BLaER1 treated with 17β-estradiol and CSF1 and Interleukin-3, amounts not matched to agents 10 nM and 100 nM (cell line): ENCODE data around the gene FHIT.
"Not testable (repeated sequence)": the region's sequence is repeated elsewhere in the genome, so short reads cannot be mapped to it uniquely, and the experiment has no call there.

Experiments used
- H3K27ac ChIP-seq, 11 experiments: shearing (Covaris generic); formaldehyde crosslinking; 2 replicates each; pipeline ENCODE4 v1.8.1; 2022
- H3K27me3 ChIP-seq, 11 experiments: shearing (Covaris generic); formaldehyde crosslinking; 2 replicates each; pipeline ENCODE4 v1.8.1; 2022
- H3K36me3 ChIP-seq, 11 experiments: shearing (Covaris generic); formaldehyde crosslinking; 2 replicates each; pipeline ENCODE4 v1.8.1; 2022
- H3K4me1 ChIP-seq, 10 experiments: shearing (Covaris generic); formaldehyde crosslinking; 2 replicates each; pipeline ENCODE4 v1.8.1; 2022
- H3K4me2 ChIP-seq, 11 experiments: shearing (Covaris generic); formaldehyde crosslinking; 2 replicates each; pipeline ENCODE4 v1.8.1; 2022
- H3K4me3 ChIP-seq, 10 experiments: shearing (Covaris generic); formaldehyde crosslinking; 2 replicates each; pipeline ENCODE4 v1.8.1; 2022
- H3K9ac ChIP-seq, 11 experiments: shearing (Covaris generic); formaldehyde crosslinking; 2 replicates each; pipeline ENCODE4 v1.8.1; 2022
- H3K9me3 ChIP-seq, 11 experiments: shearing (Covaris generic); formaldehyde crosslinking; replicated peaks in 1 of 11; 2 replicates each; pipeline ENCODE4 v1.8.1; 2022
- H4K20me1 ChIP-seq, 11 experiments: shearing (Covaris generic); formaldehyde crosslinking; 2 replicates each; pipeline ENCODE4 v1.8.1; 2022
- Cebpa-rat ChIP-seq, 11 experiments: shearing (Covaris generic); IDR thresholded peaks; 2 replicates each; pipeline ENCODE4 v1.8.1; 2022

Gene FHIT

DNA sequence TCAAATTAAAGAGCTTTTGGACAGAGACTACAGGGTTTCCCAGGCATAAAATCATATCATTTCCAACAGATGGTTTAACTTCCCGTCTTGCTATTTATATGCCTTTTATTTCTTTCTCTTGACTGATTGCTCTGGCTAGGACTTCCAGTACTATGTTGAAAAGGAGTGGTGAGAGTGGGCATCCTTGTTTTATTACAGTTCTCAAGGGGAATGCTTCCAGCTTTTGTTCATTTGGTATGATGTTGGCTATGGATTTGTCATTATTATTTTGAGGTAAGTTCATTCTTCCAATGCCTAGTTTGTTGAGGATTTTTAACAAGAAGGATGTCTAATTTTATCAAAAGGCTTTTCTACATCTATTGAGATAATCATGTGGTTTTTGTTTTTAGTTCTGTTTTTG is 1304.9 kb downstream of the FHIT start:
- Histone ChIP-seq H3K4me2 (peak overlapping the region in 1 of 11 experiments; percentile 3; a peak in 2 of 22 replicates), H3K4me3 (no peak overlapping the region), H4K20me1 (no peaks in the 10 kb centered on the region), H3K27me3 (no peaks in the 10 kb centered on the region), H3K4me1 (peaks cover 0 to 9% (median 0%) of the 10 kb centered on the region in 10 experiments; a peak in 6 of 20 replicates), H3K9ac (no peak overlapping the region), H3K9me3 (peaks cover 3 to 17% (median 12%) of the 10 kb centered on the region in 11 experiments; a peak in 8 of 22 replicates), H3K27ac (no peak overlapping the region), H3K36me3 (no peaks in the 10 kb centered on the region)
- no peak for TF ChIP-seq Cebpa-rat (IDR thresholded peaks at IDR 0.05)

DNA sequence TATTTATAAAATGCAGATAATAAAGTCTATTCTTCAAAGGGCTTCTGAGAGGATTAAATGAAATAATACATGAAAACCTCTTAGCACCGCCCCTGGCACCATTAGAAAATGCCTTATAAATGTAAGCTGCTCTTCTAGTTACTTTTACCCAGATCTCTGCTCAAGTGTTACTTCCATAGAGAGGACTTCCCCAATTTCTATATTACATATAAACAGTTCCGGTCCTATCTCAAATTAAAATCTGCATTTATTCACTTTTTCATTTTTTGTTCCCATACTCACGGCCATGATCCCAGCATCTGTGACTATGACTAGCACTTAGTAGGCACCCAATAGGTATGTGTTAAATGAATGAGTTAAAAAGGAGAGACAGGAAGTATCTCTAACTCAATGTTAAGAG is 1310.5 kb downstream of the FHIT start:
- TF ChIP-seq Cebpa-rat (IDR thresholded peaks at IDR 0.05), result no peak
- Histone ChIP-seq H3K36me3 (no peaks in the 10 kb centered on the region), H3K27me3 (no peaks in the 10 kb centered on the region), H3K9ac (no peak overlapping the region), H3K4me2 (peak overlapping the region in 4 of 11 experiments; percentile 28 to 61 (median 59); a peak in 5 of 22 replicates), H3K9me3 (peaks cover 0 to 9% (median 6%) of the 10 kb centered on the region in 11 experiments; a peak in 3 of 22 replicates), H3K27ac (no peak overlapping the region), H4K20me1 (no peaks in the 10 kb centered on the region), H3K4me1 (peaks cover 0 to 21% (median 0%) of the 10 kb centered on the region in 10 experiments; a peak in 8 of 20 replicates), H3K4me3 (no peak overlapping the region)

DNA sequence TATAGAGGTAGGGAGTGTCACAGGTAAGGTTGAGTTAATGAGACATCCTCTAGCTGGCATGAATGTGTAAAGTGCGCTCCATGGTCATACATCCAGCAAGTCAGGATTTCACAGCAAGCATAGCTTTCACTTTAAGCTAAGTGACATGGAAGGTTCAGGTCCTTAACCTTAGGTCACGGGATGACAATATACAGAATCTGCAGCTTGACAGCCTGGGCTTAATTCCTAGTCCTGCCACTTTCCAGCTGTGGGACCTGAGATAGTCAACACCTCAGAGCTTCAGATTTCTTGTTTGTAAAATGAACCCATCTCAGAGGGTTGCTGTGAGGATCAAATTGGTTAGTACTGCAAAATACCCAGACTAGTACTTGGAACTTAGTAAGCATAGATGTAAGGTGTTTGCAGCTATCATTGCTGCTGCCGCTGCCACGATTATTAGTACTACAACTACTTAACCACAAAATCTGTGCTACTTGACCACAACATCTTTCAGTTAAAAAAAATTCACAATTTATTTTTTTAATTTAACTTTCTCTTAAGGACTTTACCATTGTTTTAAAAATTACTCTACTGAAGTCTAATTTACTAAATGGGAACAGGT is 1311.3 kb downstream of the FHIT start:
- peaks cover 0 to 6% (median 5%) of the 10 kb centered on the region in 11 experiments; a peak in 3 of 22 replicates for H3K9me3 ChIP-seq
- H3K4me3 ChIP-seq, result no peak overlapping the region
- no peaks in the 10 kb centered on the region for H3K27me3 ChIP-seq
- no peak for TF ChIP-seq Cebpa-rat (IDR thresholded peaks at IDR 0.05)
- no peaks in the 10 kb centered on the region for H3K36me3 ChIP-seq
- peak overlapping the region in 4 of 11 experiments; percentile 28 to 61 (median 59); a peak in 4 of 22 replicates for H3K4me2 ChIP-seq
- H3K4me1 ChIP-seq, result peaks cover 0 to 21% (median 0%) of the 10 kb centered on the region in 10 experiments; a peak in 8 of 20 replicates
- H3K27ac ChIP-seq, result no peak overlapping the region
- H3K9ac ChIP-seq, result no peak overlapping the region
- H4K20me1 ChIP-seq, result no peaks in the 10 kb centered on the region

DNA sequence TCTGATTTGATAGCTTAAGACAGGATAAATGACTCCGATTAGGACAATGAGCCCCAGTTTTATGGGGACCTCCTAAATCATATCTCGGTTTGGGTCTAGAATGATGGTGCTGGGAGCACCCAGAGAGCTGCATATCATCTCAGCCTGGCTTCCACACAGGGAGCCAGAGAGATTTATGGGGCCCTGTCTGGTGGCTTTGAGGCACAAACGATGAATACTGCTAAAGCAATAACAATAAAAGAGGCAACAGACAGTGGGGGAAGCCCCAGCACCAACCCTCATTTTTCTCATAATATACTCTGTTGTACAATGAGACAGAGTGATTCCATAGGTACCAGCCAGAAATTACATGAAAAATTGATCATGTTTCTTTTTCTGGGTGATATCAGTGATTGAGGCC is 1312.4 kb downstream of the FHIT start:
- H3K36me3 ChIP-seq, result no peaks in the 10 kb centered on the region
- no peak overlapping the region for H3K27ac ChIP-seq

DNA sequence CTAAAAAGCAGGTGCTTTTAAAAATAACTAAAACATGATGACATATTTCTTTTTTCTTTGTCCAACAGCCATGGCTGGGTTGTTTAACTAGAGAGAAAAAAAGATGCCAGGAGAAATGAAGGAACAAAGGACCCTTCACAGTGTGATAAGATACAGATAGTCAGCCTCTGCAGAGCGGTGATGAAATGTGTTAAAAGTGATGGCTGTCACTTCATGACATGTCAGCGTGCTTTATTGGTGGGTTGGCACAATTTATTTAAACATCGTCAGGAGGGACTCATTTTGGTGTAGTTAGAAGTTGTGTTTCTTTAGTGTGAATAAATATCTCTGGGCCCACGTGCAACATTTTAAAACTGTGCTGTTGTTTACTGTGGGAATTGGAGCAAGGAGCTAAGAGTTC is 1314.1 kb downstream of the FHIT start:
- Histone ChIP-seq H3K9ac (no peak overlapping the region), H3K9me3 (no peaks in the 10 kb centered on the region), H4K20me1 (no peaks in the 10 kb centered on the region), H3K4me3 (no peak overlapping the region), H3K27me3 (no peaks in the 10 kb centered on the region), H3K36me3 (no peaks in the 10 kb centered on the region), H3K4me2 (no peak overlapping the region), H3K27ac (no peak overlapping the region), H3K4me1 (peaks cover 0 to 21% (median 0%) of the 10 kb centered on the region in 10 experiments; a peak in 8 of 20 replicates)
- no peak for TF ChIP-seq Cebpa-rat (IDR thresholded peaks at IDR 0.05)

More for the DNA sequence above, 1312.4 kb downstream of the FHIT start:
- Histone ChIP-seq H3K4me2 (no peak overlapping the region), H3K27me3 (no peaks in the 10 kb centered on the region), H3K9ac (no peak overlapping the region), H4K20me1 (no peaks in the 10 kb centered on the region), H3K4me3 (no peak overlapping the region), H3K9me3 (no peaks in the 10 kb centered on the region), H3K4me1 (peaks cover 0 to 21% (median 0%) of the 10 kb centered on the region in 10 experiments; a peak in 8 of 20 replicates)
- no peak for TF ChIP-seq Cebpa-rat (IDR thresholded peaks at IDR 0.05)

DNA sequence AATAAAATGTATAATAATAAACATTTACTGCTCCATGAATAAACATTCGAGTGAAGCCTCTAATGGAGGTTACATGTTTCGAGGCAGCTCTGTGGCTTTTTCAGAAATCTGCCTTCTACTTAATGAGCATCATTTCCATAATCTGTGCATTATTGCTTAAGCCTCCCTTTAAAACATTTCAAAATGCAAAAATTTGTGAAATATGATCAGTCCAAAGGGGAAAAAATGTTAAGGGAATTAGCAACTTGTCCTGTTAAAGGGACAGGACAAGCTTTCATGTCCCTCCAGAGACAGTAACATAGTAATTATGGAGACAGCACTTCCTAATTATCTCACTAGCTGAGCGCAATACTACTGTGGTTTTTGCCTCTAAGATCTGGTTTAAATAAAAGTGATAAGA is 1314.8 kb downstream of the FHIT start:
- TF ChIP-seq Cebpa-rat (IDR thresholded peaks at IDR 0.05), result no peak
- Histone ChIP-seq H4K20me1 (no peaks in the 10 kb centered on the region), H3K9ac (no peak overlapping the region), H3K4me1 (peaks cover 0 to 19% (median 0%) of the 10 kb centered on the region in 10 experiments; a peak in 8 of 20 replicates), H3K4me2 (no peak overlapping the region), H3K27me3 (no peaks in the 10 kb centered on the region), H3K36me3 (no peaks in the 10 kb centered on the region), H3K27ac (no peak overlapping the region), H3K9me3 (no peaks in the 10 kb centered on the region), H3K4me3 (no peak overlapping the region)

DNA sequence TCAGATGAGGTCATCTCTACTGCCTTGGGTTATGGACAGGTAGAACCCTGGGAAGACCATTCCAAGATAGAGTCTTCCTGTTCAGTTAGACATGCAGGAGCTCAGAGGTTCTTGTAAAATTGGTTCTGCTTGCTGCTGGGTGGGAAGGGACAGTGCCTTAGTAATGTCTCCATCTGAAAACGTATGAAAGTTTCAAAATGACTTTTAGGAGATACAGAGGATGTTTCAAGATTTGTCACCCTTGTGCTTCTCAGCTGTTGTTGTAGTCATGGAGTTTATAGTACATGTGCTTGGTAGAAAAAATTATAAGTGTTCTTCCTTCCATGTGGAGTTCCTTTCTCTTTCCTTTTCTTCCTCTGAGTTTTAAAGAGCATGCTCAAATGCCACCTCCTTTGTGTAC is 1316.2 kb downstream of the FHIT start:
- no peak overlapping the region for H3K4me3 ChIP-seq
- H3K9me3 ChIP-seq, result no peaks in the 10 kb centered on the region
- no peaks in the 10 kb centered on the region for H3K27me3 ChIP-seq
- H3K4me2 ChIP-seq, result no peak overlapping the region
- no peak for TF ChIP-seq Cebpa-rat (IDR thresholded peaks at IDR 0.05)
- peaks cover 0 to 4% (median 0%) of the 10 kb centered on the region in 10 experiments; a peak in 7 of 20 replicates for H3K4me1 ChIP-seq
- no peak overlapping the region for H3K27ac ChIP-seq
- H3K9ac ChIP-seq, result no peak overlapping the region
- H3K36me3 ChIP-seq, result no peaks in the 10 kb centered on the region
- H4K20me1 ChIP-seq, result no peaks in the 10 kb centered on the region

DNA sequence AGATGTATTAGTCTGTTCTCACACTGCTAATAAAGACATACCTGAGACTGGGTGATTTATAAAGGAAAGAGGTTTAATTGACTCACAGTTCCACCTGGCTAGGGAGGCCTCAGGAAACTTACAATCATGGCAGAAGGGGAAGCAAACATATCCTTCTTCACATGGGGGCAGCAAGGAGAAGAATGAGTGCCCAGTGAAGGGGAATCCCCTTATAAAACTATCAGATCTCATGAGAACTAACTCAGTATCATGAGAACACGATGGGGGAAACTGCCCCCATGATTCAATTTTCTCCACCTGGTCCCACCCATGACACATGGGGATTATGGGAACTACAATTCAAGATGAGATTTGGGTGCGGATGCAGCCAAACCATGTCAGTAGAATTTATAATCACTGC is 1316.7 kb downstream of the FHIT start:
- not testable (repeated sequence) for H3K9me3 ChIP-seq, H3K4me1 ChIP-seq, H3K27ac ChIP-seq, H3K9ac ChIP-seq, H3K4me2 ChIP-seq, H3K27me3 ChIP-seq, H3K4me3 ChIP-seq, H3K36me3 ChIP-seq, H4K20me1 ChIP-seq

DNA sequence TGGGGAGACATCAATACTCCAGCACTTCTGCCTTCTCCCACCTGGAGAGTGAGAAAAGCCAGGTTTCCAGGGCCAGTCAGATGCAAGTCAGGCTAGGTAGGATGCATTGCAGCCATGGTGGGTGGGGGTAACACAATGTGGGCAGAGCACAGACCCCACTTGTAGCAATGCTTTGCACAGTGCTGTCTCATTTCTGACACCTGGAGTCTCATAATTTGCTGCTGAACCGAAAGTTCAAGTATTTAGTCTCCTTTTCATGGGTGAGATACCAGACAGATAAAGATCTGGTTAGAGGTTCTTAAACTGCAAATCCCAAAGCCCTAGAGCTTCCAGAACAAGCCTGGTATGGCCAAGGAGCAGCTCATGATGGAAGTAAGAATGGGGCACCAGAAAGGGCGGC is 1321.1 kb downstream of the FHIT start:
- H3K27me3 ChIP-seq, result no peaks in the 10 kb centered on the region
- H3K27ac ChIP-seq, result no peak overlapping the region
- H3K9me3 ChIP-seq, result no peaks in the 10 kb centered on the region; a peak in 1 of 22 replicates
- H3K4me3 ChIP-seq, result no peak overlapping the region
- H3K36me3 ChIP-seq, result no peaks in the 10 kb centered on the region
- TF ChIP-seq Cebpa-rat (IDR thresholded peaks at IDR 0.05), result no peak
- no peaks in the 10 kb centered on the region for H3K4me1 ChIP-seq
- H4K20me1 ChIP-seq, result no peaks in the 10 kb centered on the region
- no peak overlapping the region for H3K9ac ChIP-seq
- no peak overlapping the region for H3K4me2 ChIP-seq

DNA sequence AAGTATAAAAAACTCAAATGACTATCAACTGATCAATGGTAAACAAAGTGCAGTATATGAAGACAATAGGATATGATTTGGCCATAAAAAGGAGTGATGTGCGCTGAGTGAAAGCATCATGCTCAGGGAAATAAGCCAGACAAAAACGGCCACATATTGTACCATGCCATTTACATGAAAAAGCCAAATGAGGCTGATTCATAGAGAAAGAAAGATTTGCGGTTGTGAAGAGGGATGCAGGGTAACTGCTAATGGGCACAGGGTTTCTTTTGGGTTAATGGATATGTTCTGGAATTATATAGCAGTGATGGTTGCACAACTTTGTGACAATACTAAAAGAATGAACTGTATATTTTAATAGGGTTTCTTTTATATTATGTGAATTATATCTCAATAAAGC is 1324.2 kb downstream of the FHIT start:
- H3K27me3 ChIP-seq, result no peaks in the 10 kb centered on the region
- H3K27ac ChIP-seq, result no peak overlapping the region
- peaks cover 0 to 11% (median 0%) of the 10 kb centered on the region in 10 experiments; a peak in 3 of 20 replicates for H3K4me1 ChIP-seq
- no peak overlapping the region for H3K4me2 ChIP-seq
- no peak for TF ChIP-seq Cebpa-rat (IDR thresholded peaks at IDR 0.05)
- no peaks in the 10 kb centered on the region for H4K20me1 ChIP-seq
- no peaks in the 10 kb centered on the region; a peak in 1 of 22 replicates for H3K9me3 ChIP-seq
- no peak overlapping the region for H3K4me3 ChIP-seq
- H3K9ac ChIP-seq, result no peak overlapping the region
- H3K36me3 ChIP-seq, result no peaks in the 10 kb centered on the region
